HG03095 (cell line): ENCODE results near the gene SEMA3D.
"Not testable (repeated sequence)": the region's sequence is repeated elsewhere in the genome, so short reads cannot be mapped to it uniquely, and the experiment has no call there.

Experiments used
- ATAC-seq: cut with Tn5 transposase; IDR thresholded peaks from one replicate; pipeline ENCODE4 v1.9.1; 2021; ENCODE audit warnings: moderate library complexity; ENCODE audit not compliant: unreplicated experiment

Gene SEMA3D

GRCh38 chr7:85000735-85001350 lies 186.0 kb downstream of the SEMA3D start:
- no peak for ATAC-seq

DNA sequence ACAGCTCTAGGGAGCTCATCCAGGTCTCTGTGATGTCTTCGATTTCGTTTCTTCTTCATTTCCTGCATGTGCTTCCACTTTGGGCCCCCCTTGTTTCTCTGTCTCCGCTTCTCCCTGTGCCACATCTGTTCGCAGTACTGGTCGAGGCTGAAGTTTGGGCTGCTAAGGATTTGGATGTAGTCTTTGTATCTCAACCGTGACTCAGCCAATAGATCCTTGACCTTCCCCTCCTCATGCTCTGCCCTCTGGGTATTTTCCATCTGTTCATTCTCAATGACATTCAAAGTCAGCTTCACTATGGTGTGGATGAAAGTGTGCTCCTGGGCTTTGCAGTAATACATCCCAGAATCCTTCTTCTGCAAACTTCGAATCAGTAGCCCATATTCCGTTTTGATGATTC lies 187.4 kb downstream of the SEMA3D start:
- ATAC-seq: no peak

DNA sequence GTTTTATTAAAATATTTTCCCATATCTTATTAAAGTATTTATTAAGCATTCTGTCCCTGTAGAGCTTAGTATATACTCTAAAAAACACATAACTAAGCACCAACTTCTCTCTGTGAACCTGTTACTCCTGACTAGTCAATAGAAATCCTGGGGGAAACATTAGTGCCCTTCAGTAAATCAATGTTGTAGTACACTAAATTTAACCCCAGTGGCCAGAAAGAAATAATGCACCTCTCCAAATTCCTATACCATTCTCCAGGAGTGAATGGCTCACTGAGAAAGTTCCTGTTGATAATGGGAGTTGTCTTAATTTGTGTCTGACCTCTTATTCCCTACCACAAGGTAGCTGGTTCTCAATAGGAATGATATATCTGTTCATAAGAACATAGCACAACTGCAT lies 188.2 kb downstream of the SEMA3D start:
- ATAC-seq: no peak

DNA sequence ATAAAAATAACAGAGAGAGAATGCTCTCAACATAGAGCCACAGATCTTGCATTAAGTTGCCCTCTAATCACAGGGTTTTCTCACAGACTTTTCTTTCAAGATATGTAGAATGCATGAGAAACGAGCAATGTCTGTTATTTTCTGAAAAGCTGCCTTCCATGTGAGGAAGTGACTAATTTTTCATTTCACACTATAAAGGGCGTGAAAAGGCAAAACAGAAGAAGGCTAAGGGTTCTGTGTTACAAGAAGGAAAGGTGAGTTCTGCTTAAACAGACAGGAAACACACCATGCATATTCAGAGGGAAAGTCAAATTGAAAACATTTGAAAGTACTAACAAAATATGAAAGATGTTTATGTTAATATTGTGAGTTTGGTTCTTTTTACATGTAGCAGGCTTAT lies 189.2 kb downstream of the SEMA3D start:
- no peak for ATAC-seq

DNA sequence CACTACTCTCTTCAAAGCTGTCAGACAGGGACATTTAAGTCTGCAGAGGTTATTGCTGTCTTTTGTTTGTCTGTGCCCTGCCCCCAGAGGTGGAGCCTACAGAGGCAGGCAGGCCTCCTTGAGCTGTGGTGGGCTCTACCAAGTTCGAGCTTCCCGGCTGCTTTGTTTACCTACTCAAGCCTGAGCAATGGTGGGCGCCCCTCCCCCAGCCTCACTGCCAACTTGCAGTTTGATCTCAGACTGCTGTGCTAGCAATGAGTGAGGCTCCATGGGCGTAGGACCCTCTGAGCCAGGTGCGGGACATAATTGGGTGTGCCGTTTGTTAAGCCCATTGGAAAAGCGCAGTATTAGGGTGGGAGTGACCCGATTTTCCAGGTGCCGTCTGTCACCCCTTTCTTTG lies 193.9 kb downstream of the SEMA3D start:
- not testable (repeated sequence) for ATAC-seq

DNA sequence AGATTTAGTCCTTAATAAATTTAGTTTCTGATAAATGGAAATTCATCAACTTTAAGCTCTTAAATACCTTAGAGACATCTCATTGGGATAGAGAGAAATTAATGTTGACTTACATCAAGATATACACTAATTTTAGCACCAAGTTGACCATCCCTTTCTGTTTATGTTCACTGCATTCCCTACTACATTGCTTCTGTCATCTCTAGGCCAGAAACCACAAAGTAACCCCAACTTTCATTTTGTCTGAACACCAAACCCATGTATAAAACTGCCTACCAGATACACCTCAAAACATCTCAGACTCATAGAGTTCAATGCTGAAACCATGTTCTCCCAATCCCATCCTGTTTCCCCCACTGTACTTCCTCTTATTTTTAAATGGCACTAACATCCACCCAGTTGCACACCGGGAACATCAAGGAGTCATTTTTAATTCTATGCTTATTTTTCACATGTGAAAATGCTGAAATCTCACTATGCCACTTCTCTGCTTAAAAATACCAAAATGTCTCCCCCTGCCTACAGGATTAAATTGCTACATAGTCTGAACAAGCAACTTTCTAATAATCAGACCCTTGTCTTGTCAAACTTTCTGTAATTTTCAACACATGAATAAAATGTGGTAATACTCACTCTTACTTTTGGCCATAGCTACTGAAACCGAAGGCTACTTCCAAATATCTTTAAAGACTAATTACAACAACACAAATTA lies 201.6 kb downstream of the SEMA3D start:
- ATAC-seq: no peak

DNA sequence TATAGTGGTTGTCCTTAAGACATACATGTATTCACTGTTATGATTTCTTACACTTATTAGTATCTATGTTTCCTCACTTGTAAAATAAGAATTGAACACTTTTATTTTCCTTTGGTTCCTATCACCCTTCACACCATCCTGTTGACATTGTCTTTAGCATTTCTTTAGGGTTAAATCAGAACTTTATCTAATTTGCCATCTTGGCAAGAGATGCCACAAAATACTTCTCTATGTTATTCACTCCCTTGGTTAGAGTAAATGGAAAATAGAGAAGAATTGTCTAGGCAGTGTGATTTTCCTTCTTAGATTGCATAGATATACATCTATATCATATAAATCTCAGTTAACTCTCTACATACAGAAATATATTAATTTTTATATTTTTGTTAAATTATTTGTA lies 204.7 kb downstream of the SEMA3D start:
- no peak for ATAC-seq

DNA sequence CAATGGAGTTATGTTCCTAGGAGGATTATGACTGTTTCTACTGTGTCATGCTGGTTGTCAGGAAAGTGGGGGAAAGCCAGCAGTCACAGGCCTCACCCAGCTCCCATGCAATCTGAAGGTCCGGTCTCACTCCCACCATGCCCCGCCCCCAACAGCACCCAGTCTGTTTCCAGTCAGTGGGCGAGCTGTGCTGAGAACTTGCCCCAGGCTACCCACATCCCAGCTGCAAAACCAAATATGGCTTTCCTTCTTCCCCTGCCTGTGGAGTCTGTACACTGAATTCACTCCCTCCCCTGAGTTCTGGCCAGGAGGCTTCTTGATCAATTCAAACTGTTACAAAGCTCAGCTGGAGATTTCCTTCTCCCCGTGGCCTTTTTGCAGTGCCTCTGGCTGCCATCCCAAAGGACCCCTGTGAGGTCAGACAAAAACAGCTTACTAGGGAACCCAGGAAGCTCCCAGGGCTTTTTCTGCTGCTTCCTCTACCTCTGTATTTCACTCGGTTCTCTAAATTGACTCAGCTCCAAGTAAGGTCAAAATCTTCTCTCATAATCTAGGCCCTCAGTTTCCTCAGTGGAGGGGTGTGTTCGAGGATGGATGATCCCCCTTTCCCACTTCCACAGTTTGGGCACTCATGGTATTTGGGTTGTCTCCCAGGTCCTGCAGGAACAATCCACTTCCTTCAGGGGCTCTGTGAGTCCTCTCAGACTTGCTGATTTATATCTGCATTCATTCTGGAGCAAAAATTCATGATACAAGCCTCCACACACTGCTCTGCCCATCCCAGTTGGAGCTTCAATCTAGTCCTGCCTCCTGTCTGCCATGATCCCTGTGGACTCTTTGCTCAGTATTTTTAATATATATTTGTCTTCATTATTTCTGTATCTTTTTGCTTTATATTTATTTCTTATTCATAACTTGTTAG lies 205.5 kb downstream of the SEMA3D start:
- no peak for ATAC-seq

- ATAC-seq: no peak
Observed at GRCh38 chr7:84975586-84976185, 211.2 kb downstream of the SEMA3D start.

DNA sequence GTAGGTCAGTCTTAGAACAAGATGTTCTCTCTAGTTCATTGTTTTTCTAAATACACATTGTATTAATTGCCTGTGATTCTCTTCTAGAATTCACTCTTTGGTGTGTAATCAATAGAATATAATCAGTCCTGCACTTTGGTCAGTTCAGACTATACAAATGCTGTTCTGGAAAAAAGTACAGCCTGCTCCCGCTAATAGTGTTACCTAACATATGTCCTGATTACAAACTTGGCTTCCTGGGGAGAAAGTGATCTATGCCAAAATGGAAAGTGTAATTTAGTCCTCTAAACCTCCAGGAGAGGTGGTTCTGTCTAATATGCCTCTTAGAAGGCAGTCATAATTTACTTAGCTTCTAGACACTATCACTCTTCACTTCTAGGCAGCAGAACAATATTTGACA lies 215.5 kb downstream of the SEMA3D start:
- no peak for ATAC-seq

- ATAC-seq: no peak
Observed at GRCh38 chr7:84970670-84971069, 216.2 kb downstream of the SEMA3D start.

DNA sequence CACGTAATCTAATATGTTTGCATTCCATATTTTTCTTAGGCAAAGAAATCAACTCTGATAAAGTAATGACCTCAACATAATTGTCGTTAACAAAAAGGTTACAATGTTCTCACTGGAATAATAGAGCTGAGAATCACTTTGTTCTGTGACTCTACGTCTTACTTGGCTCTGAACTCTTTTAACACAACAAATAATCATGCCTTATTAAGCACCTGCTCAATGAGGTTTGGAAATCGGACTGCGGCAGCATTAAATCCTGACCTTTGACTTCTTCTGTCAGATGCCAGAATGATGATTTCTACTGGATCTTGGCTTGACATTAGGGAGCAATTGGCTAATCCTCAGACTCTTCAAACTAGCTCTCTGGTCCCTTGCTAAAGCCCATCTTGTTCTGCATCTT lies 233.6 kb downstream of the SEMA3D start:
- no peak for ATAC-seq

GRCh38 chr7:84950836-84951235 lies 236.0 kb downstream of the SEMA3D start:
- no peak for ATAC-seq

- ATAC-seq: no peak
Observed at GRCh38 chr7:84949501-84949900, 237.4 kb downstream of the SEMA3D start.

DNA sequence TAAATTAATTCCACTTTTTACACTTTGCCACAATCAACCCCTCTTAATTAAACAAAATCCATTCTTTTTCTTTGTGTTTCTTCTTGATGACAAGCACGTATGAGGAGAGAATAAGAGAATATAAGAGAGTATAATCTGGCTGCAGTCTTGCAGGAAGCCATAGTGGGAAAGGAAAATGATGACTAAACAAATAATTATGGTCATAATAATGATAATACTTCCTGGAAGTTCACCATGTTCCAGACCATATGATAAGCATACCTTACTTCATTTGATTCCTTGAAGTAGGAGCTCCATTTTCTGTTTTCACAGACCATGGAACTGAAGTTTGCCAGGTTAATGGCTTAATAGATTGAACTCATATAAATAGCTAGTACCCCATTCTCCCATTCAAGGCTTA lies 237.8 kb downstream of the SEMA3D start:
- ATAC-seq: no peak

DNA sequence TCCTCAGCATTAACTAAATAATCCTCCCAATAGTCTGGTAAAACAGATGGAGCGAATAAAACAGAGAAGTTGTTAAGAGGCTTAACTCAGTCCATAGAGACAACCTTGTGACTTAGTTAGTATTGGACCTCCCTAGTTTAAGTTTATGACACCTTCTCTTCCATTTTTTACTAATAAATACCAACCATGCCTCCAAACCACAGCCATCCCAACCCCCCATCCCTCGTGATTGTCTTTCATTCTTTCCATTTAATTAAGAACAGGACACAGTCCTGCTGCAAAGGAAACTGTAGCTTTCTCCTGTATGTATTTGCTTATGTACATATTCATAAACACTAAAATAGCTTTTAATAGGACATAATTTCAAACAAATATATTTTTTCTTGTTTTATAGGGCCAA lies 238.2 kb downstream of the SEMA3D start:
- no peak for ATAC-seq

- ATAC-seq: no peak
Observed at GRCh38 chr7:84946549-84946948, 240.3 kb downstream of the SEMA3D start.
